HG02938 (cell line): ENCODE measurements around the gene RILPL2.
A peak's percentile ranks its signal among the peaks of the same experiment; 100 is the strongest.
"Not testable (repeated sequence)": the region's sequence is repeated elsewhere in the genome, so short reads cannot be mapped to it uniquely, and the experiment has no call there.

Experiments used
- ATAC-seq: cut with Tn5 transposase; IDR thresholded peaks from one replicate; pipeline ENCODE4 v1.9.1; 2021; ENCODE audit warnings: mild to moderate bottlenecking, moderate library complexity; ENCODE audit not compliant: unreplicated experiment

RILPL2 gene

GRCh38 chr12:123450636-123451035 is 14.2 kb upstream of the RILPL2 start:
- ATAC-seq = no peak

GRCh38 chr12:123449856-123450255 is 13.4 kb upstream of the RILPL2 start:
- no peak for ATAC-seq

GRCh38 chr12:123449249-123449733 is 12.8 kb upstream of the RILPL2 start:
- no peak for ATAC-seq

- ATAC-seq = no peak
These were observed 9.8 kb upstream of the RILPL2 start for GRCh38 chr12:123446333-123446713.

- no peak for ATAC-seq
These were observed 9.2 kb upstream of the RILPL2 start for GRCh38 chr12:123445388-123446332.

- ATAC-seq = no peak
These were observed 7.9 kb upstream of the RILPL2 start for GRCh38 chr12:123444092-123445026.

- no peak for ATAC-seq
These were observed 6.3 kb upstream of the RILPL2 start for GRCh38 chr12:123442774-123443173.

- ATAC-seq = peak; percentile 44
These were observed 5.2 kb upstream of the RILPL2 start for GRCh38 chr12:123441523-123442164.

- no peak for ATAC-seq
These were observed 858 bp downstream of the RILPL2 start for GRCh38 chr12:123435636-123436016.

GRCh38 chr12:123433615-123434014 is 2.9 kb downstream of the RILPL2 start:
- ATAC-seq = no peak

GRCh38 chr12:123431951-123432817 is 4.3 kb downstream of the RILPL2 start:
- ATAC-seq = not testable (repeated sequence)

GRCh38 chr12:123429101-123429500 is 7.4 kb downstream of the RILPL2 start:
- ATAC-seq = not testable (repeated sequence)

- ATAC-seq = no peak
These were observed 7.9 kb downstream of the RILPL2 start for GRCh38 chr12:123428591-123428990.

- ATAC-seq = peak; percentile 87
These were observed 9.3 kb downstream of the RILPL2 start for GRCh38 chr12:123427036-123427769.

GRCh38 chr12:123421314-123421713 is 15.2 kb downstream of the RILPL2 start:
- no peak for ATAC-seq

GRCh38 chr12:123410041-123410412 is 26.5 kb downstream of the RILPL2 start:
- no peak for ATAC-seq

GRCh38 chr12:123409284-123410040 is 27.0 kb downstream of the RILPL2 start:
- not testable (repeated sequence) for ATAC-seq

- ATAC-seq = not testable (repeated sequence)
These were observed 27.9 kb downstream of the RILPL2 start for GRCh38 chr12:123408619-123409018.

GRCh38 chr12:123407934-123408333 is 28.6 kb downstream of the RILPL2 start:
- ATAC-seq = not testable (repeated sequence)
